ENCODE results near the gene NINL.
"Not testable (repeated sequence)": the region's sequence is repeated elsewhere in the genome, so short reads cannot be mapped to it uniquely, and the experiment has no call there.

Gene NINL

DNA sequence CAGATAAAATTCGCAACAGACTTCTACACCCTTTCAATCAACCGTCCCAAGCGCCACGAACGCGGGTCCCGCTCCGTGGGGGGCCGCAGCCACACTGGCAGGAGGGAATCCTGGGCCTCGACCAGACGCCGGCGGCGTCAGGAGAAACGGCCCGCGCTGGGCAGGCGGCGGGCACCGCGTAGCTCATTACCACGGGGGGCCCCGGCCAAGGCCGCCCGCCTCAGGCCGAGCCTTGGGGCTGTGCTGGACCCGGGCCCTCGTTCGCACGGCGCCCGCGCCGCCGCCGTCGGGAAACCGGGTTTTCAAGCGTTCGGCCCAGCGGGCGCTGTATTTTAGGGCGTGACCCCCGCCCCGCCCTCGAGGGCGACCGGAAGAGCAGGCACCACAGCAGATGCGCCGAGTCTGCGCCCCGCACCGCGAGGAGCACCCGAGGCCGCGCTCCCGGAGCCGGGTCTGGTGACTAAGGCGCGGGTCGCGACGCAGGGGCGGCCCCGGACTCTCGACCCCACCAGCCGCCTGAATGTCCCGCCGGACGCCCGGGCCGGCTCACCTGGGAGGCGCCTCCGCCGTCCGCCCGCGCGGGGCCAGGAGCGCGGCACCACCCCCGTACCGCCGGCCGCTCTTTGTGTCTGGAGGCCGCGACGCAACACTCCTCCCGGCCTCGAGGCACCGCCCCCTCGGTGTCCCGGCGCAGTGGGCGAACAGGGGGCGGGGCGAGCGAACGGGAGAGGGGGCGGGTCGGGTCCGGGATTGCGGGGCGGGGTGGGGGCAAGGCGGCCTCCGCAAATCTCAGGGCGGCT, at the start of gene NINL:
TSS of gene NINL (minus strand) at position 627 of the 800 bp plus-strand sequence. CDS start 58,944 bp downstream, outside the sequence.
- peak; percentile 19 for DNase-seq

GRCh38 chr20:25632940-25633790, 47.8 kb upstream of the NINL start:
- DNase-seq: no peak

- DNase-seq: not testable (repeated sequence)
Observed at GRCh38 chr20:25630615-25631014, 45.3 kb upstream of the NINL start.

GRCh38 chr20:25629816-25630499, 44.6 kb upstream of the NINL start:
- no peak for DNase-seq

DNA sequence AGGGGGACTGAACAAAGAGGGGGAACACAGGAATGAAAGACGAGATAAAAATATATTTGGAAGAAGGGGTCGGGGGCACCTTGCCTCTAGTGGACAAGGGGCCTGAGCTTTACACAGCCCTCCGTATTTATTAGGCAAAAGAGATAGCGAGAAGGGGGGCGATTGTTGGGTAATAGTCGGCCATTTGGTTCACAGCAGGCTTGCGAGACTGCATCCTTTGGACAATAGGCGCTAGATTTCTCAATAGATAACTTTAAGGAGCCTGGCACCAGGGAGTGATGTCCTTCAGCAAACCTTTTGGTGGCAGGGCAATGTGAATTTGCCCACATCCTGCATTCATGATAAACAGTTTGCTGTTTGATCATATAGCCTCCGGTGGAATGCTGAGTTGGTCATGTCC, 41.4 kb upstream of the NINL start:
- no peak for DNase-seq

DNA sequence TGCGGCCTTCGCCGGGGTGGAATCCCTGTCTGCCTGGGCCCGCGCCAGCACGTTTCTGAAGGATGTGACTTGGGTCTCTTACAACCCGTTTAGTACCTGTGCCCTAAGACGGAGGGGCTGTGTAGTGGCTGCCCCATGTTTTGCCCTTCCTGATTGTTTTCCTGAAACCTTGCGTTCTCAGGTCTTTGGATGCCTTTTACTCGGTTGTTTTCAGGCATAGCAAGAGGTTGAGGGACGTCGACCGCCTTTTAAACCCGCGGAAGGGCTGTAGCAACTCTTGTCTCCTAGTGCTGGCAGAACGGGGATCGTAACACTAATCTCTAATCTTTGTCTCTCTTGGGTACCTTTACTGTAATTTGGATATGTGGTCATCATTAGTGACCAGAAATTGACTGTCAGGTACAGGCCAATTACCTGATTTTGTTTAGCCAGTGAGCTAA, 39.2 kb upstream of the NINL start:
- no peak for DNase-seq

GRCh38 chr20:25623736-25624499, 38.6 kb upstream of the NINL start, which contains the start of gene NANP:
Gene NANP (minus strand): TSS chr20:25624014. CDS start chr20:25623948, 66 bp downstream.
- peak; percentile 70 for DNase-seq

DNA sequence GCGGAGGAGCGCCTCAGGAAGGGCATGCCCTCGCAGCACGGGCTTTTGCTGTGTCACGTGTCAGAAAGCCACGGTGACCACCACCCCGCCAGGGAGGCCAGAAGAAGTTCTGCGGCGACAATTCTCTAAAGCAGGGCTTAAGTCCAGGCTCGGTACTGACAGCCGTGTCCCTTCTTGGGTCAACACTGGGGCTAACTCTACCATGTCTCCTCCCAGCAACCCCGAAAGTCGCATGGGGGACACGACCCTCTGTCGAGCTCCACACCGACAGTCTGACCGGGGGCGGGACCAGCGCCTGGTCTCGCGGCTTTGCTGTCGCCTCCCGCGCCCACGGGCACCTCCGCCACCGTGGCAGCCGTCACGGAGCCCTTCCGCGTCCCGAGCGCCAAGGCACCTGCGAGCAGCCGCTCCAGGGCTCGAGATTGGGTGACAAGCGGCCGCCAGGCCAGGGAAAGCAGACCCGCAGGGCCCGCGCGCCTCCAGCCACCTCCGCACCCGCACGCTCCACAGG, 37.9 kb upstream of the NINL start:
- DNase-seq: peak; percentile 11

DNA sequence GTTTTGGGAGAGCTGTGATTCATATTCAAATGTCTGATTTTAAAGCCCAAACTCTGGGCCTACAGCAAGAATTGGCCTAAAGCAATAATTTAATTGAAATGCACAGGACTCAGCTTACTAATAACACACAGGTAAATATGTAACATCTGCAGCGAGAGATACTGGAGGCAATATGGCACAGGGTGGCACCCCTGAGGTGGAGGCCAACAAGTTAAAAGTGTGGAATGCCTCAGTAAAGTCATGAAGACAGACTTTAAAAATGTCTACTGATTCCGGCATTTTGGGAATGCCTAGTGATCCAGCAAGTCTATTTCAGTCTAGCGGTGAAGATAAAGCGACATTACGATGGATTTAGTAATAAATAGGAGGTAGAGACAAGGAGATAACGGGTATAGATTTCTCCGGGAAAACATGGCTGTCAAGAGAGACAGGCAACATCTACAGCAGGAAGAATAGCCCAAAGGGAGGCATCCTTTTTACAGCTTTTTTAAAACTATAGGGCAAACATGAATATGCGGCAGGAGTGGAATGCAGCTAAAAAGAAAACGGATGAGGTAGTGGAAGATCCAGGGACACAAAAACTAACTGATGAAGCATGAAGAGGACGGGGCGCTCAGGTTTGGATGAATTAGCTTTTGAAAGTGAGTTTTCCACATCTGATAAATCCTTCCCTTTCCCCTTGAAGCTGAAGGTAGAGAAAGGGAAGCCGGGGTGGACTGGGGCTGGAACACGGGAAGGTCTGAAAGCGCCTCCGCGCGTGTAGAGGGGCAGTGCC, 37.3 kb upstream of the NINL start:
- no peak for DNase-seq

GRCh38 chr20:25622049-25622448, 36.7 kb upstream of the NINL start:
- DNase-seq: no peak

GRCh38 chr20:25619514-25619913, 34.2 kb upstream of the NINL start:
- DNase-seq: no peak

DNA sequence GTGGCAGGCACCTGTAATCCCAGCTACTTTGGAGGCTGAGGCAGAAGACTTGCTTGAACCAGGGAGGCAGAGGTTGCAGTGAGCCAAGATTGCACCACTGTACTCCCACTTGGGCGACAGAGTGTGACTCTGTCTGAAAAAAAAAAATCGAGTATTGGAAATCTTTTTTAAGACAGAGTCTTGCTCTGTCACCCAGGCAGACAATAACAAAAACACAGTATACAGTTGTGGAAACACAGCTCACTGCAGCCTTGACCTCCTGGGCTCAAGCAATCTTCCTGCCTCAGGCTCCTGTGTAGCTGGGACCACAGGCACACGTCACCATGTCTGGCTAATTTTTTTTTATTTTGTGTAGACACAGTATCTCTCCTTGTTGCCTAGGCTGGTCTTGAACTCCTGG, 23.4 kb upstream of the NINL start:
- DNase-seq: no peak

DNA sequence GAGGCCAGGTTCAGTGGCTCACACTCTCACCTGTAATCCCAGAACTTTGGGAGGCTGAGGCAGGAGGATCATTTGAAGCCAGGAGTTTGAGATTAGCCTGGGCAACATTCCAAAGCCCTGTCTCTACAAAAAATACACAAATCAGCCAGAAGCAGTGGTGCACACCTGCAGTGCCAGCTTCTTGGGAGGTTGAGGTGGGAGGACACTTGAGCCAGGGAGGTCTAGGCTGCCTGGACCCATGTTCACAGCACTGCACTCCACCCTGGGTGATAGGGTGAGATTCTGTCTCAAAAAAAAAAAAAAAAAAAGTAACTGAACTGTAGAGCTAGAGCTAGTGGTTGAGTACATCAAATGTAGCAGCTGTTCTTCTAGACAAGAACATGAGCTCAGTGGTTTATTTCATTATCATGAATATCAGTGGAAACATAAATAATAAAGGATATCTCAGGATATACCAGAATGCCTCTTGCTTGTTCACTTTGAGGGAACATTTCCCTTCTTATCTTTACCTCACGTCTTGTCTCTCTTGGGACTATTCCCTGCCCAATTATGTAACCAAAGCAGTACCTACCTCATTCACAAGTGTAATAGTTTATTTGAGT, 20.9 kb upstream of the NINL start:
- DNase-seq: no peak

DNA sequence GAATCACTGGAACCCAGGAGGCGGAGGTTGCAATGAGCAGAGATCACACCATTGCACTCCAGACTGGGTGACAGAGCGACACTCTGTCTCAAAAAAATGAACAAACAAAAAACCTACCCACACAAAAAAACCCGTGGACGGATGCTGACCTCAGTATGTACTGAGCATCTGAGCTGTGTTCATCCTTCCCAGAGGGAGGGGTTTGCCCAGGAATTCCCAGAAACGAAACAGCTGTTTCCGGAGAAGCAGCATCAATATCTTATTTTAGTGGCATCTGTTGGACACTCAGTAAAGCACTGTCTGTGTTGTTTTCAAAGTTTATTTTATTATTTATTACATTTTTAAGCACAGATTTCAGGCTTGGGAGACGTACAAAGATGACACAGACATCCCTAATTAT, 19.8 kb upstream of the NINL start:
- DNase-seq: no peak

DNA sequence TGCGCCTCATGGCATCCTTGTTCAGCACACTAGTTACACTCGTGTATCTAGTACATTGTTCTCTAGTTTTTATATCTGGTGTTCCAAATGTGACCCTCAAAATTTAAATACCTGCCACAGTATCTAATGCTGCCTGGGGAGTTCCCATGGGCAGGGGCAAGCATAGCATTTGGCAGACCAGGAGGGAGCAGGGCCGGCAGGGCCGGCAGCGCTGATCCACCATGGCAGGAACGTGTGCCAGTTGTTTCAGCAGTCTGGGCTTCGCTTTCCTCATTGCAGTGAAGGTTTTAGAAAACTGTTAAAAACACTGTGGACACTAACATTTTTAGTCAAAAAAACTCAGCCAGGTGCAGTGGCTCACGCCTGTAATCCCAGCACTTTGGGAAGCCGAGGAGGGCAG, 19.3 kb upstream of the NINL start:
- DNase-seq: no peak

DNA sequence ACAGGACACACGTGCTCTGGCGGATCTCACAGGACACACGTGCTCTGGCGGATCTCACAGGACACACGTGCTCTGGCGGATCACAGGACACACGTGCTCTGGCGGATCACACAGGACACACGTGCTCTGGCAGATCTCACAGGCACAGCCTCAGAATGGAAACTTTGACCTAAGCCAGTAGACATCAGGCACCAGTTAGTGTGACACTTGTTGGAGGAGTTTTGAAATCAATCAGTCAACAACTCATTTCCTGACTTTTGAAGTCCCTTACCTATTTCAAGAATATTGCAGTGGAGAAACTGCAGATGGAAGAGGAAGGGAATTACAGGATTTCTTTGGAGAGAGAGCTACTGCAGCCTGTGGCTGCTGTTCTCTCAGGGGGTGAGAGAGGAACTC, 17.6 kb upstream of the NINL start:
- DNase-seq: not testable (repeated sequence)

DNA sequence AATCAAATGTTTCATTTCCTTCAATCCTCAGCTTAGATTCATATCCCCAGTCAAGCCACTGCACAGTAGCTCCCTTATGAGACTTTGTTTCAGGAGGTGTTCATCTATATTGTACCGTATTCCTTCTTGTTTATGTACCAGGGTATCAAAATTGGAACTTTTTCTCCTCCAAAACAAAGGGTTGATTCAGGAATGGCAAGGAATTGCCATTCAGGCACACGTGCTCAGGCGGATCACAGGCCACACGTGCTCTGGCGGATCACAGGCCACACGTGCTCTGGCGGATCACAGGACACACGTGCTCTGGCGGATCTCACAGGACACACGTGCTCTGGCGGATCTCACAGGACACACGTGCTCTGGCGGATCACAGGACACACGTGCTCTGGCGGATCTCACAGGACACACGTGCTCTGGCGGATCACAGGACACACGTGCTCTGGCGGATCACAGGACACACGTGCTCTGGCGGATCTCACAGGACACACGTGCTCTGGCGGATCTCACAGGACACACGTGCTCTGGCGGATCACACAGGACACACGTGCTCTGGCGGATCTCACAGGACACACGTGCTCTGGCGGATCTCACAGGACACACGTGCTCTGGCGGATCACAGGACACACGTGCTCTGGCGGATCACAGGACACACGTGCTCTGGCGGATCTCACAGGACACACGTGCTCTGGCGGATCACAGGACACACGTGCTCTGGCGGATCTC, 17.0 kb upstream of the NINL start:
- DNase-seq: not testable (repeated sequence)

DNA sequence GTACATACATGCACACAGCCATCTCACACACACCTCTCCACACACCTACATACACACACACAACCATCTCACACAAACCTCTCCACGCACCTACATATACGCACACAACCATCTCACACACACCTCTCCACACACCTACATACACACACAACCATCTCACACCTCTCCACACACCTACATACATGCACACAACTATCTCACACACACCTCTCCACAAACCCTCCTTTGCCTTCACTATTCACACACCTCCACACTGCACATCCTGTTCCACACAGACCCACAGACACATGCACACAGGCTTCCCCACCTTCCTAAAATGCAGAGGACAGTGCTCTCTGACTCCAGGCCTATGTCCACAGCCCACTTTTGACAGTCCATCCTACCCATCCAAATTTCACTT, 16.3 kb upstream of the NINL start:
- DNase-seq: no peak

DNA sequence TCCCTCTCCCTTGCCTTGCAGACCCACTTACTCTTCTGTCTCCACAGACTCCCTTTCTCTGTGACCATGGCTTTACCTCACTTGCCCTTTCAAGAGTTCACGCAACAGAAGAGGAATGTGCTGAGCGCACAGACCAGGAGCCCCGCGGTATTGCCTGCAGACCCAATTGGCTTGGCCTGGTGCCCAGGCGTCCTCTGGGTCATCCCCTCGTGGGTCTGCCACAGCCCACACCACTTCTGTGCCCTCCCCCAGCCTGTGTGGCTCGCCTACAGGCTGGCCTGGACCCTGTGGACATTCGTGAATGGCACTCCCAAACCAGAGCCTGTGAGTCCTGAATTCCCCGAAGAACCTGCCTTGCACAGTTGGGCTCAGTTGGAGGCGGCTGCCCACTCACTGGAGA, 15.3 kb upstream of the NINL start:
- no peak for DNase-seq

- DNase-seq: no peak
Observed at GRCh38 chr20:25592135-25592852, 7.0 kb upstream of the NINL start.

All from activated gamma-delta T cell treated with Interleukin-2 at 50 U/mL for 16 hours (primary cell).